Activated CD4-positive, alpha-beta T cell treated with anti-CD3 and anti-CD28 coated beads, Interleukin-2, amount 50 U/mL, for 24 hours (primary cell): ENCODE results near the gene SP6.

Experiments used
- DNase-seq, 2 donors: peaks; one replicate each; pipeline ENCODE4 v3.0.0-alpha.2; 2020; ENCODE audit warnings: low read depth in 1 of 2, low spot score in 1 of 2

The SP6 gene

GRCh38 chr17:47850692-47851573, at the start of gene SP6:
SP6 (minus strand) TSS chr17:47851163; CDS start chr17:47848429, 2,734 bp downstream.
- DNase-seq: peak; percentile 27 to 38

- DNase-seq: no peak
Measured at GRCh38 chr17:47899643-47900042, 48.7 kb upstream of the SP6 start.

- DNase-seq: no peak
Measured at GRCh38 chr17:47898241-47898640, 47.3 kb upstream of the SP6 start.

GRCh38 chr17:47897561-47897960, 46.6 kb upstream of the SP6 start:
- no peak for DNase-seq

GRCh38 chr17:47896672-47897490, 45.9 kb upstream of the SP6 start:
- no peak for DNase-seq

- DNase-seq: peak; percentile 99 to 100
Measured at GRCh38 chr17:47895856-47896671, 45.1 kb upstream of the SP6 start, which contains the start of gene SP2. SP2 (plus strand) TSS chr17:47896236; CDS start chr17:47896287, 51 bp downstream.

GRCh38 chr17:47895347-47895855, 44.4 kb upstream of the SP6 start:
- DNase-seq: no peak

- no peak for DNase-seq
Measured at GRCh38 chr17:47894498-47895346, 43.8 kb upstream of the SP6 start.

GRCh38 chr17:47891545-47892088, 40.7 kb upstream of the SP6 start:
- no peak for DNase-seq

- peak; percentile 88 to 93 for DNase-seq
Measured at GRCh38 chr17:47889734-47890529, 39.0 kb upstream of the SP6 start.

- no peak for DNase-seq
Measured at GRCh38 chr17:47888293-47888692, 37.3 kb upstream of the SP6 start.

GRCh38 chr17:47884905-47885730, 34.2 kb upstream of the SP6 start:
- no peak for DNase-seq

GRCh38 chr17:47884427-47884740, 33.4 kb upstream of the SP6 start:
- no peak for DNase-seq

GRCh38 chr17:47883589-47884426, 32.8 kb upstream of the SP6 start:
- no peak for DNase-seq

GRCh38 chr17:47882695-47883588, 32.0 kb upstream of the SP6 start:
- DNase-seq: no peak

- no peak for DNase-seq
Measured at GRCh38 chr17:47882247-47882646, 31.3 kb upstream of the SP6 start.
